Caco-2 (cell line): ENCODE data around the gene MAP3K4. TPM values are rescaled to one million over a fixed set of nuclear protein-coding genes. Genes with fewer than 3 reads are reported as not detected.

Experiments
- BruUV-seq: library from RNA; stranded (reverse); fragments of 400-500 nt; replicated peaks from 2 replicates; lab custom pipeline; 2021; lab: Mats Ljungman, UMichigan
- CTCF ChIA-PET: fragments of 300-600 bp; sonication (Branson Sonifier 250); formaldehyde crosslinking; loops from one replicate; lab custom pipeline; 2022; ENCODE audit warnings: antibody characterized with exemption; lab: Charles Lee
- POLR2A ChIA-PET: fragments of 300-600 bp; sonication (Branson Sonifier 250); formaldehyde crosslinking; loops from one replicate; lab custom pipeline; 2022; ENCODE audit warnings: antibody characterized with exemption; lab: Charles Lee
- DNase-seq, 2 experiments: peaks; one replicate each; pipeline versions ENCODE4 v3.0.0 to v3.0.0-alpha.2; 2020 to 2022
- H3K27me3 ChIP-seq: replicated peaks from 2 replicates; pipeline ENCODE4 v1.6.0; 2011; ENCODE audit warnings: low read length; ENCODE audit not compliant: control insufficient read depth, insufficient read depth
- H3K36me3 ChIP-seq: 2 replicates; pipeline ENCODE4 v1.5.1; 2011; ENCODE audit warnings: low read length; ENCODE audit not compliant: control insufficient read depth, insufficient read depth
- H3K4me1 ChIP-seq: fragments of 250-450 bp; sonication (Bioruptor Pico); 2 replicates; pipeline ENCODE4 v1.5.1; 2020; ENCODE audit warnings: mild to moderate bottlenecking
- H3K4me3 ChIP-seq: 2 replicates; pipeline ENCODE4 v1.5.1; 2011; ENCODE audit warnings: low read depth, mild to moderate bottlenecking, control low read depth, low read length
- H3K9me3 ChIP-seq: fragments of 250-450 bp; sonication (Bioruptor Pico); 2 replicates; pipeline ENCODE4 v1.5.1; 2020; ENCODE audit warnings: mild to moderate bottlenecking, moderate library complexity
- H3K27ac Mint-ChIP-seq: one replicate; pipeline ENCODE4 v1.8.0; 2022; ENCODE audit warnings: mixed read lengths; ENCODE audit not compliant: unreplicated experiment
- H3K27me3 Mint-ChIP-seq: one replicate; pipeline ENCODE4 v1.8.0; 2022; ENCODE audit warnings: mixed read lengths; ENCODE audit not compliant: insufficient read depth, unreplicated experiment
- H3K36me3 Mint-ChIP-seq: one replicate; pipeline ENCODE4 v1.8.0; 2022; ENCODE audit warnings: mild to moderate bottlenecking, mixed read lengths; ENCODE audit not compliant: insufficient read depth, unreplicated experiment
- H3K4me1 Mint-ChIP-seq: one replicate; pipeline ENCODE4 v1.8.0; 2022; ENCODE audit warnings: low read depth, mixed read lengths; ENCODE audit not compliant: unreplicated experiment
- H3K4me3 Mint-ChIP-seq: one replicate; pipeline ENCODE4 v1.8.0; 2022; ENCODE audit warnings: mild to moderate bottlenecking, moderate library complexity, mixed read lengths; ENCODE audit not compliant: unreplicated experiment
- H3K9me3 Mint-ChIP-seq: one replicate; pipeline ENCODE4 v1.8.0; 2022; ENCODE audit warnings: mixed read lengths; ENCODE audit not compliant: unreplicated experiment
- intact Hi-C: fragments of 100-400 bp; cut with micrococcal nuclease; formaldehyde crosslinking; loops from one replicate; pipeline ENCODE4 v1.10.0; 2022; ENCODE audit not compliant: unreplicated experiment
- total RNA-seq: library from RNA; stranded (reverse); gene quantifications from 2 replicates; pipeline ENCODE4 v1.2.3, GENCODE V29; 2022
- TF ChIP-seq, protein P1 (sequence below), 2 experiments: fragments of 200-600 bp in 1 of 2; IDR thresholded peaks; 1 replicate in 1 of 2; 2 replicates in 1 of 2; pipeline versions ENCODE4 v1.5.1 to v1.8.0; 2011 to 2022; ENCODE audit warnings: antibody characterized with exemption in 1 of 2, control low read depth in 1 of 2, inconsistent platforms in 1 of 2, low read depth in 1 of 2, low read length in 1 of 2, mild to moderate bottlenecking in 1 of 2, moderate library complexity in 1 of 2; ENCODE audit not compliant: insufficient read depth in 1 of 2, severe bottlenecking in 1 of 2, unreplicated experiment in 1 of 2

Gene MAP3K4
- total RNA-seq, 1 experiment from 2014 or later, result 34.3 TPM

DNA sequence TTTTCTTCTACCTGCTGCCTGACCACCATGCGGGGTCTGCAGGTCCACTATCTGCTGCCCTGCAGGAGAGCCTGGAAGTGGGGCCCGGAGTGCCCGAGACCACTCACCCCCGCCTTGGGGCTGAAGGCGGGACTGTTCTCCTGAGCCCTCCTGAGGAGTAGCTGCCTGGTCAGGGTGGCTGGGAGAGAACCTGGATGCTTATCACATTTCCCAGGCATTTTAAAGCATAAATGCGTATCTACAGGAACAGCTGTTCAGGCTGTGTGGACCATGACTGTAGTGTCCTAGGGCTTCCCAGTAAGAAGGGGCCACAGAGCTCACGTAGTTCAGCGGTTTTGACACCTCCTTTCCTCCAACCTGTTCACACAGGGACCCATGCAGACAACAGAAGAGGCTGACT, 159.0 kb downstream of the MAP3K4 start:
- peaks cover 16% of the 10 kb centered on the region for H3K36me3 Mint-ChIP-seq
- TF ChIP-seq, protein P1, sequence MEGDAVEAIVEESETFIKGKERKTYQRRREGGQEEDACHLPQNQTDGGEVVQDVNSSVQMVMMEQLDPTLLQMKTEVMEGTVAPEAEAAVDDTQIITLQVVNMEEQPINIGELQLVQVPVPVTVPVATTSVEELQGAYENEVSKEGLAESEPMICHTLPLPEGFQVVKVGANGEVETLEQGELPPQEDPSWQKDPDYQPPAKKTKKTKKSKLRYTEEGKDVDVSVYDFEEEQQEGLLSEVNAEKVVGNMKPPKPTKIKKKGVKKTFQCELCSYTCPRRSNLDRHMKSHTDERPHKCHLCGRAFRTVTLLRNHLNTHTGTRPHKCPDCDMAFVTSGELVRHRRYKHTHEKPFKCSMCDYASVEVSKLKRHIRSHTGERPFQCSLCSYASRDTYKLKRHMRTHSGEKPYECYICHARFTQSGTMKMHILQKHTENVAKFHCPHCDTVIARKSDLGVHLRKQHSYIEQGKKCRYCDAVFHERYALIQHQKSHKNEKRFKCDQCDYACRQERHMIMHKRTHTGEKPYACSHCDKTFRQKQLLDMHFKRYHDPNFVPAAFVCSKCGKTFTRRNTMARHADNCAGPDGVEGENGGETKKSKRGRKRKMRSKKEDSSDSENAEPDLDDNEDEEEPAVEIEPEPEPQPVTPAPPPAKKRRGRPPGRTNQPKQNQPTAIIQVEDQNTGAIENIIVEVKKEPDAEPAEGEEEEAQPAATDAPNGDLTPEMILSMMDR (IDR thresholded peaks at IDR 0.05; ENCODE audit: insufficient read depth in 1 of 2, low read depth in 1 of 2, low read length in 1 of 2, severe bottlenecking in 1 of 2, unreplicated experiment in 1 of 2), result no peak
- CTCF ChIA-PET, result interaction anchor here (0.9 to 1.0 kb wide), 2 partner anchors 10 to 220 kb away, joined by 3 read pairs; no protein-coding TSS in a partner anchor

DNA sequence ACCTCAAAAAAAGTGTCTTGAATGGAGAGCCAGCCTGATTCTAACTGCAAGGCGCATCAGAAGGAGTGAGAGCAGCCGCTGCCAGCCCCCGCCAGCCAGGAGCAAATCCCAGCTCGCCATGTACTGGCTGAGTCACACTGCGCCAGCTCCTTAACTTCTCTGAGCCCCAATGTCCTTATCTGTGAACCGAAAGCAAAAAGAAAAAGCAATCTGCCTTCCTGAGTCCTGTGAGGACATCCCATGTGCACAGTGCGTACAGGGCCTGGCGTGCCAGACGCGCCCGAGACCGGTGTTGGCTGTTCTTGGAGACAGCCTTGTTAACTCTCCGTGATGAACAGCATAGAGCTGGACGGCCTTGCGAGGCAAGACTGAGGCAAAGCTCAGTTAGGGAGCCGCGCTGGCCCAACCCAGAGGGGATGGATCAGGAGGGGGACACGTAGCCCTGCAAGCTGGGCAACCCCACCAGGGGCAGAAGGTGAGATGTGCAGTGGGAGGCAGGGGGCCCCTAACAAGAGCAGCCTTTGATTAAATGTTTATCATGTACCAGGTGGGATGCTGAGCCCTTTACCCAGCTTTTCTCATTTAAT, 159.6 kb downstream of the MAP3K4 start:
- Mint-ChIP-seq H3K36me3 (peaks cover 16% of the 10 kb centered on the region), H3K4me1 (no peaks in the 10 kb centered on the region), H3K9me3 (no peaks in the 10 kb centered on the region), H3K27me3 (no peaks in the 10 kb centered on the region), H3K27ac (no peak overlapping the region), H3K4me3 (no peak overlapping the region)
- Histone ChIP-seq H3K9me3 (no peaks in the 10 kb centered on the region), H3K27me3 (no peaks in the 10 kb centered on the region), H3K36me3 (no peaks in the 10 kb centered on the region), H3K4me1 (no peaks in the 10 kb centered on the region), H3K4me3 (no peak overlapping the region)
- intact Hi-C loops, result no loop called here
- POLR2A ChIA-PET, result no interaction called here
- CTCF ChIA-PET, result interaction anchor here (0.9 kb wide), 1 partner anchor 220 kb away, joined by 3 read pairs; no protein-coding TSS in a partner anchor
- no TSS peak for BruUV-seq
- TF ChIP-seq, protein P1 (IDR thresholded peaks at IDR 0.05; ENCODE audit: insufficient read depth in 1 of 2, low read depth in 1 of 2, low read length in 1 of 2, severe bottlenecking in 1 of 2, unreplicated experiment in 1 of 2), result no peak
- no peak for DNase-seq

More for the DNA sequence above, 159.0 kb downstream of the MAP3K4 start:
- POLR2A ChIA-PET, result no interaction called here
- no peak for DNase-seq
- BruUV-seq, result no TSS peak
- intact Hi-C loops, result no loop called here
- no peak overlapping the region for H3K4me3 Mint-ChIP-seq
- H3K9me3 ChIP-seq, result no peaks in the 10 kb centered on the region
- H3K27me3 Mint-ChIP-seq, result no peaks in the 10 kb centered on the region
- H3K36me3 ChIP-seq, result no peaks in the 10 kb centered on the region
- H3K27ac Mint-ChIP-seq, result no peak overlapping the region
- H3K27me3 ChIP-seq, result no peaks in the 10 kb centered on the region
- H3K4me1 ChIP-seq, result no peaks in the 10 kb centered on the region
- H3K4me1 Mint-ChIP-seq, result no peaks in the 10 kb centered on the region
- H3K9me3 Mint-ChIP-seq, result no peaks in the 10 kb centered on the region
- H3K4me3 ChIP-seq, result no peak overlapping the region

DNA sequence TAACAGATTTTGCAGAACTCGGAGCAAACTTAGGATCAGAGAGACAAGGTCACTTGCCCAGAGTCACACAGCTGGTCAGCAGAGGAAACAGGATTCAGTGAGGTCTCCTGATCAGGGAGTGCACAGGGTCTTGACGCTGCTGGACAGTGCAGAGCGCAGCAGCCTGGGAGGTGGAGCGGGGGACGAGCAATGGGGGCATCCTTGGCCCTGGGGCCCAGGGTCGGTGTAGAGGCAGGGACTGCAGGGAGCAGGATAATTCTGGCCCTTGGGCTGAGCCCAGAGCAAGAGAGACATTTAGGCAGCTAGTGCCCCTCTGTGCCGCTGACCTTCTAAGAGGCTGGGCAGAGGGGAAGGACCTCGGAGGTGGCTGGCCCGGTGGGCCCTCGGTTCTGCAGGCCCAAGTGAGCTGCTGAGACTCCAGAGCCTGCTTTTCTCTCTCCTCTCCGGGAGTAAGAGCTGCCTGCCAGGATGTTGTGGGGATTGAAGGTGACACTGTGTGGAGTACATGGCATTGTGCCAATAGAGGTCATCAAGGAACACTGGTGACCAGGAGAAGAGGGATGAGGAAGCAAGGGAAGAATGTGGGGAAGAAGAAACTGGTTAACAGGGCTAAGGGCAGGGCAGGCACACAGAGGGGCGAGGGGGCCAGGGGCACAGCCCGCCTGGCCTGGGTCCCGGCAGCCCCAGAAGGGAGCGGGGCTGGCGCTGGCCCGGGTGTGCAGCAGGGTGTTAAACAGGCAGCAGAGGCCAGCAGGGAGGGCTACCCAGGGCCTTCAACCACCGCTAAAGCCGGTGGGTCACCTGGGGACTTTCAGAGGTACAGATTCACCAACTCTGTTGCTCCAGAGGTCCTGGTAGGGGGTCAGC, 160.3 kb downstream of the MAP3K4 start:
- no peaks in the 10 kb centered on the region for H3K9me3 ChIP-seq
- no TSS peak for BruUV-seq
- no peak overlapping the region for H3K27ac Mint-ChIP-seq
- no peaks in the 10 kb centered on the region for H3K4me1 ChIP-seq
- H3K4me3 ChIP-seq, result no peak overlapping the region
- peaks cover 9% of the 10 kb centered on the region for H3K36me3 Mint-ChIP-seq
- intact Hi-C loops, result no loop called here
- H3K27me3 Mint-ChIP-seq, result no peaks in the 10 kb centered on the region
- H3K36me3 ChIP-seq, result no peaks in the 10 kb centered on the region
- POLR2A ChIA-PET, result no interaction called here
- H3K4me3 Mint-ChIP-seq, result no peak overlapping the region
- CTCF ChIA-PET, result no interaction called here
- DNase-seq, result no peak
- no peaks in the 10 kb centered on the region for H3K4me1 Mint-ChIP-seq
- TF ChIP-seq, protein P1 (IDR thresholded peaks at IDR 0.05; ENCODE audit: insufficient read depth in 1 of 2, low read depth in 1 of 2, low read length in 1 of 2, severe bottlenecking in 1 of 2, unreplicated experiment in 1 of 2), result no peak
- no peaks in the 10 kb centered on the region for H3K9me3 Mint-ChIP-seq
- H3K27me3 ChIP-seq, result no peaks in the 10 kb centered on the region
